Lung (tissue), 12 donors: ENCODE measurements around the gene PPP1CC. TPM values are rescaled to one million over a fixed set of nuclear protein-coding genes. Genes with fewer than 3 reads are reported as not detected.
"Not testable (repeated sequence)": the region's sequence is repeated elsewhere in the genome, so short reads cannot be mapped to it uniquely, and the experiment has no call there.

ENCODE experiments used
- ATAC-seq: fragments of 200-7000 bp; cut with Tn5 transposase; one replicate; pipeline ENCODE4 v1.9.1; 2020; ENCODE audit warnings: moderate number of reproducible peaks; ENCODE audit not compliant: insufficient read depth, low FRiP score
- DNase-seq, 3 donors: peaks; one replicate each; pipeline ENCODE4 v3.0.0-alpha.2; 2013 to 2017
- H3K27ac ChIP-seq, 2 donors: one replicate each; pipeline ENCODE4 v1.5.1; 2013; ENCODE audit warnings: mild to moderate bottlenecking in 2 of 2, moderate library complexity in 2 of 2, control low read depth in 1 of 2, inconsistent platforms in 1 of 2, low read depth in 1 of 2, low read length in 1 of 2
- H3K27me3 ChIP-seq, 3 donors: one replicate each; pipeline ENCODE4 v1.5.1; 2013; ENCODE audit warnings: low read length in 2 of 3; ENCODE audit not compliant: control insufficient read depth in 3 of 3, insufficient read depth in 3 of 3
- H3K36me3 ChIP-seq, 4 donors: one replicate each; pipeline ENCODE4 v1.5.1; 2013; ENCODE audit warnings: low read length in 4 of 4, mild to moderate bottlenecking in 1 of 4, moderate library complexity in 1 of 4; ENCODE audit not compliant: control insufficient read depth in 4 of 4, insufficient read depth in 4 of 4
- H3K4me1 ChIP-seq, 5 donors: one replicate each; pipeline ENCODE4 v1.5.1; 2013; ENCODE audit warnings: low read length in 5 of 5, mild to moderate bottlenecking in 2 of 5, moderate library complexity in 1 of 5; ENCODE audit not compliant: control insufficient read depth in 5 of 5, insufficient read depth in 5 of 5
- H3K4me3 ChIP-seq: one replicate; pipeline ENCODE4 v1.5.1; 2013; ENCODE audit warnings: mild to moderate bottlenecking, control low read depth, moderate library complexity
- H3K9ac ChIP-seq, 2 donors: one replicate each; pipeline ENCODE4 v1.5.1; 2013; ENCODE audit warnings: low read length in 2 of 2, control low read depth in 1 of 2; ENCODE audit not compliant: insufficient read depth in 1 of 2
- H3K9me3 ChIP-seq, 4 donors: one replicate each; pipeline ENCODE4 v1.5.1; 2013; ENCODE audit warnings: low read length in 3 of 4, mild to moderate bottlenecking in 1 of 4, moderate library complexity in 1 of 4; ENCODE audit not compliant: control insufficient read depth in 4 of 4, insufficient read depth in 3 of 4
- CTCF ChIP-seq: IDR thresholded peaks from 2 replicates; pipeline ENCODE4 v1.5.1; 2012; ENCODE audit warnings: mild to moderate bottlenecking; ENCODE audit errors: control extremely low read depth, extremely low read depth
- WGBS, 2 donors: extraction: QIAGEN DNeasy Blood & Tissue Kit; methylation state at CpG; one replicate each; pipeline ENCODE4 v1.1.7; 2013; 5-methylcytosine and 5-hydroxymethylcytosine counted together
- polyA plus RNA-seq, 2 donors: library from polyadenylated mRNA; stranded (reverse); fragments of 200-250 nt; gene quantifications; one replicate each; pipeline ENCODE4 v1.2.1, GENCODE V29; 2013
- total RNA-seq, 2 donors: library from RNA; depleted of rRNA in 1 of 2; stranded (reverse); fragments of >200 nt in 1 of 2; gene quantifications; one replicate each; pipeline ENCODE4 v1.2.1, GENCODE V29; 2014 to 2021
- donor health status: control.
- donor health status: control.
- donor health status: Bipolar disorder and iron deficiency.
- donor health status: healthy.
- donor health status: DM: yes; HTN: yes; CAD: no.

Gene PPP1CC
- total and polyA plus RNA-seq, 4 donors: 56.2 to 124 (median 72.3) TPM

DNA sequence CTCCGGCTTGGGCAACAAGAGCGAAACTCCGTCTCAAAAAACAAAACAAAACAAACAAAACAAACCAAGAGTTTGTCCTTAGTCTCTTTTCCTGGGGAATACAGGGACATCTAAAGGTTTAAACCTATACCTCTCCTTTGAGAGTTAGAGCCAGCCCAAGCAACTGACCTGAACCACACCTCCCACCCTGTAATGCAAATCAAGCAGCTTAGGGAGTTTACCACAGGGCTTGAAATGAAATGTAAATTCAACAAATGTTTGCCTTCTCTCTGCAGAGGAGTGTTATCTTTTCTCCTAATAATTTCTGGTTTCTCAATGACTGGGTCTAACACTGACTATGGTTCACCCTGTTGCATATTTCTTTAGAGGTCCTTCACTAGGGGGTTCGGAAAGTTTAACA is 16.7 kb downstream of the PPP1CC start:
- Histone ChIP-seq H3K4me3 (no peak overlapping the region), H3K27ac (no peak overlapping the region), H3K4me1 (peaks cover 0 to 1% (median 0%) of the 10 kb centered on the region in 5 donors), H3K9ac (no peak overlapping the region), H3K27me3 (no peaks in the 10 kb centered on the region), H3K9me3 (peaks cover 0 to 2% (median 0%) of the 10 kb centered on the region in 4 donors), H3K36me3 (peaks cover 29 to 59% (median 43%) of the 10 kb centered on the region in 4 donors)
- WGBS, 2 donors: 94 to 95% methylated on average over 4 of the region's 4 CpGs
- TF ChIP-seq CTCF: no peak
- DNase-seq (no peak), ATAC-seq (no peak)

GRCh38 chr12:110725267-110725666 is 17.4 kb downstream of the PPP1CC start:
- WGBS, 2 donors: 88 to 89% methylated on average over 4 of the region's 4 CpGs
- H3K27me3 ChIP-seq: no peaks in the 10 kb centered on the region
- TF ChIP-seq CTCF: no peak
- H3K36me3 ChIP-seq: peaks cover 26 to 60% (median 47%) of the 10 kb centered on the region in 4 donors
- DNase-seq (no peak), ATAC-seq (no peak)
- H3K27ac ChIP-seq: no peak overlapping the region
- H3K9me3 ChIP-seq: peaks cover 0 to 2% (median 0%) of the 10 kb centered on the region in 4 donors
- no peak overlapping the region for H3K4me3 ChIP-seq
- H3K9ac ChIP-seq: no peak overlapping the region
- H3K4me1 ChIP-seq: peaks cover 0 to 1% (median 0%) of the 10 kb centered on the region in 5 donors

GRCh38 chr12:110722892-110723291 is 19.8 kb downstream of the PPP1CC start:
- ATAC-seq, H3K9me3 ChIP-seq, H3K27ac ChIP-seq, H3K4me3 ChIP-seq, H3K9ac ChIP-seq, H3K27me3 ChIP-seq, DNase-seq, H3K4me1 ChIP-seq: not testable (repeated sequence)
- H3K36me3 ChIP-seq: peaks cover 28 to 66% (median 51%) of the 10 kb centered on the region in 4 donors
- WGBS, 2 donors: 89 to 97% methylated on average over 3 of the region's 3 CpGs

DNA sequence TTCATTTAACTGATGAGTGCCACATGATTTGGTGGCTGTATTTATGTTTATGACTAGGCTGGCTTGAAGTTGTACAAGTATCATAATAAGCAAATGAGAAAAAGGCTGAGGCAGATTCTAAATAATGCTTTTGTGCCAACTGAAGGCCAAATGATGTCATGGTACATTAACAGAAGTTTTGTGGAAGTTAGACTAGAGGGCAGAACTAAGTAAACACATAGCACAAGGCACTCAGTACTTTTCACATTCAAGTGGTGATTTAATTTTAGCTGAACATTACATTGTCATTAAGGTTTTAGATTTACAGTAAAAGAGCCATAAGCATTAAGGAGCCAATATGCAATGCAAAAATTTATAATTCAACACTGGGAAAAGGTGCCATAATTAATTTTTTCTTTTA is 21.1 kb downstream of the PPP1CC start:
- DNase-seq (no peak), ATAC-seq (no peak)
- no peak for TF ChIP-seq CTCF
- peaks cover 28 to 56% (median 49%) of the 10 kb centered on the region in 4 donors for H3K36me3 ChIP-seq
- H3K4me3 ChIP-seq: no peak overlapping the region
- H3K27ac ChIP-seq: no peak overlapping the region
- H3K9ac ChIP-seq: no peak overlapping the region
- H3K4me1 ChIP-seq: no peaks in the 10 kb centered on the region
- H3K9me3 ChIP-seq: peaks cover 0 to 2% (median 0%) of the 10 kb centered on the region in 4 donors
- no peaks in the 10 kb centered on the region for H3K27me3 ChIP-seq
